ENCODE measurements around the gene MIGA1.

GRCh38 chr1:77846966-77847365 is 67.5 kb downstream of the MIGA1 start:
- TF ChIP-seq MYPOP (CRISPR knock-in tag; IDR thresholded peaks at IDR 0.05) (no peak), CTCF (CRISPR knock-in tag; IDR thresholded peaks at IDR 0.05) (no peak), SP2 (CRISPR knock-in tag; IDR thresholded peaks at IDR 0.05) (no peak), CEBPB (IDR thresholded peaks at IDR 0.05; ENCODE audit: borderline replicate concordance, low read depth, low read length) (no peak), ZNF788 (CRISPR knock-in tag; IDR thresholded peaks at IDR 0.05; ENCODE audit: borderline replicate concordance) (no peak), ZFP1 (CRISPR knock-in tag; IDR thresholded peaks at IDR 0.05) (no peak), U2AF1 (optimal IDR thresholded peaks at IDR 0.05; ENCODE audit: low read depth, low read length) (no peak), FOSL1 (CRISPR knock-in tag; IDR thresholded peaks at IDR 0.05; ENCODE audit: borderline replicate concordance) (no peak), EP300 (IDR thresholded peaks at IDR 0.05; ENCODE audit: low read depth in 2 of 2, low read length in 2 of 2) (no peak), EP300 (CRISPR knock-in tag; IDR thresholded peaks at IDR 0.05; ENCODE audit: borderline replicate concordance) (no peak), FOXC1 (CRISPR knock-in tag; IDR thresholded peaks at IDR 0.05; ENCODE audit: borderline replicate concordance) (no peak), ARNT2 (CRISPR knock-in tag; IDR thresholded peaks at IDR 0.05; ENCODE audit: low read depth) (no peak), YY1 (IDR thresholded peaks at IDR 0.05; ENCODE audit: insufficient read depth, insufficient replicate concordance, low read depth, low read length) (no peak)

Data from HepG2 (cell line).